ENCODE results near the gene DPYD.

The DPYD gene

GRCh38 chr1:97377432-97378034 is 543.3 kb downstream of the DPYD start:
- H3K4me1 ChIP-seq (ENCODE audit: insufficient read depth, low read length, severe bottlenecking), result no peaks in the 10 kb centered on the region
- no peaks in the 10 kb centered on the region for H3K79me2 ChIP-seq (ENCODE audit: insufficient read depth, low read length)
- H2AFZ ChIP-seq (ENCODE audit: low read length), result no peak overlapping the region
- no peaks in the 10 kb centered on the region for H3K9me3 ChIP-seq (ENCODE audit: low read length)
- H3K4me2 ChIP-seq (ENCODE audit: low read length), result no peak overlapping the region
- no peak overlapping the region for H3K4me3 ChIP-seq (ENCODE audit: low read depth, low read length, poor library complexity, severe bottlenecking)
- H3K27ac ChIP-seq (ENCODE audit: low read depth, low read length, poor library complexity, severe bottlenecking), result no peak overlapping the region
- no peak overlapping the region for H3K9ac ChIP-seq (ENCODE audit: low read length)
- no peak for TF ChIP-seq EZH2 (IDR thresholded peaks at IDR 0.05; ENCODE audit: borderline replicate concordance, low read length)
- TF ChIP-seq, protein P1, sequence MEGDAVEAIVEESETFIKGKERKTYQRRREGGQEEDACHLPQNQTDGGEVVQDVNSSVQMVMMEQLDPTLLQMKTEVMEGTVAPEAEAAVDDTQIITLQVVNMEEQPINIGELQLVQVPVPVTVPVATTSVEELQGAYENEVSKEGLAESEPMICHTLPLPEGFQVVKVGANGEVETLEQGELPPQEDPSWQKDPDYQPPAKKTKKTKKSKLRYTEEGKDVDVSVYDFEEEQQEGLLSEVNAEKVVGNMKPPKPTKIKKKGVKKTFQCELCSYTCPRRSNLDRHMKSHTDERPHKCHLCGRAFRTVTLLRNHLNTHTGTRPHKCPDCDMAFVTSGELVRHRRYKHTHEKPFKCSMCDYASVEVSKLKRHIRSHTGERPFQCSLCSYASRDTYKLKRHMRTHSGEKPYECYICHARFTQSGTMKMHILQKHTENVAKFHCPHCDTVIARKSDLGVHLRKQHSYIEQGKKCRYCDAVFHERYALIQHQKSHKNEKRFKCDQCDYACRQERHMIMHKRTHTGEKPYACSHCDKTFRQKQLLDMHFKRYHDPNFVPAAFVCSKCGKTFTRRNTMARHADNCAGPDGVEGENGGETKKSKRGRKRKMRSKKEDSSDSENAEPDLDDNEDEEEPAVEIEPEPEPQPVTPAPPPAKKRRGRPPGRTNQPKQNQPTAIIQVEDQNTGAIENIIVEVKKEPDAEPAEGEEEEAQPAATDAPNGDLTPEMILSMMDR (IDR thresholded peaks at IDR 0.05; ENCODE audit: low read length), result no peak
- H3F3A ChIP-seq (ENCODE audit: insufficient read depth, low read length), result no peaks in the 10 kb centered on the region
- no peaks in the 10 kb centered on the region for H3K27me3 ChIP-seq (ENCODE audit: insufficient read depth, low read length)
- no peaks in the 10 kb centered on the region for H4K20me1 ChIP-seq (ENCODE audit: insufficient read depth, low read length)
- no peaks in the 10 kb centered on the region for H3K9me2 ChIP-seq (ENCODE audit: low read depth, low read length)
- H3K36me3 ChIP-seq (ENCODE audit: insufficient read depth, low read length), result no peaks in the 10 kb centered on the region

DNA sequence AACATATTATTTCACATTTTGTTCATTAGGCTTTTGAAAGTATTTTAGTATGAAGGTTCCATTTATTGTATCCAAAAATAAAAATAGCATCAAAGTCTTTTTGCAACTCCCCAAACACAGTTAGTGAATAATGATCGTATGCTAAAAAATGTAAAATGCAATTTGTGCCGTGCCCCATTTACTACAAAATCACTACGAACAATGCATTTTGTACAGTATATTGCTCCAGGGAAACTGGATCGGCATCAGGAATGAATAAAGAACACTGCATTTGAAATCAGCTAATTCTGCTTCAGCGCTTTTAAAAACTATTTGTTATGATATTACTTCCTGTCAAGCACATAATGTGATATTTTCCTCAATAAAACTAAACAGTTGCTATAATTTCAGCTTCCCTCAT is 547.8 kb downstream of the DPYD start:
- no peak for TF ChIP-seq EZH2 (IDR thresholded peaks at IDR 0.05; ENCODE audit: borderline replicate concordance, low read length)
- TF ChIP-seq, protein P1 (IDR thresholded peaks at IDR 0.05; ENCODE audit: low read length), result no peak
- Histone ChIP-seq H3K4me1 (ENCODE audit: insufficient read depth, low read length, severe bottlenecking) (no peaks in the 10 kb centered on the region), H3K9me2 (ENCODE audit: low read depth, low read length) (no peaks in the 10 kb centered on the region), H3K27me3 (ENCODE audit: insufficient read depth, low read length) (no peaks in the 10 kb centered on the region), H3K4me2 (ENCODE audit: low read length) (no peak overlapping the region), H3K9me3 (ENCODE audit: low read length) (no peaks in the 10 kb centered on the region), H3K79me2 (ENCODE audit: insufficient read depth, low read length) (no peaks in the 10 kb centered on the region), H3K27ac (ENCODE audit: low read depth, low read length, poor library complexity, severe bottlenecking) (no peak overlapping the region), H3K9ac (ENCODE audit: low read length) (no peak overlapping the region), H3F3A (ENCODE audit: insufficient read depth, low read length) (no peaks in the 10 kb centered on the region), H3K4me3 (ENCODE audit: low read depth, low read length, poor library complexity, severe bottlenecking) (no peak overlapping the region), H2AFZ (ENCODE audit: low read length) (no peak overlapping the region), H3K36me3 (ENCODE audit: insufficient read depth, low read length) (no peaks in the 10 kb centered on the region), H4K20me1 (ENCODE audit: insufficient read depth, low read length) (no peaks in the 10 kb centered on the region)

DNA sequence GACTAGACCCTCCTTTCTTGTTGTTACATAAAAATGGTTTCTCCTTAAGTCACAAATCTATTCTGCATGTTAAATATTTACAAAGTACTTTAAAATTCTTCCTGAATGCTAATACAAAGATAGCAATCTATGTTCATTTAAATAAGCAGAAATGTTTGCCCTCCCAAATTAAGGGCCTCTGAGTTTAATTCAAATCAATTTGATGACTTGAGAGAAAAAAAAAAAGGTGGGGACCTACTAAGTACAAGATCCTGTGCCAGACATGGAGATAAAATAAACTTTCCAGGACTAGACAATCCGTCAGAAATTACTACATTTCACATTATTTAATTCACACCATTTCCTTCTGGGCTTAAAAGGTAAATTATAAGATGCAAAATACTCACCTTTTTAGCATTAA is 548.3 kb downstream of the DPYD start:
- no peak overlapping the region for H2AFZ ChIP-seq (ENCODE audit: low read length)
- no peaks in the 10 kb centered on the region for H3K9me3 ChIP-seq (ENCODE audit: low read length)
- no peak overlapping the region for H3K9ac ChIP-seq (ENCODE audit: low read length)
- H3K4me1 ChIP-seq (ENCODE audit: insufficient read depth, low read length, severe bottlenecking), result no peaks in the 10 kb centered on the region
- H3K27me3 ChIP-seq (ENCODE audit: insufficient read depth, low read length), result no peaks in the 10 kb centered on the region
- no peaks in the 10 kb centered on the region for H3K36me3 ChIP-seq (ENCODE audit: insufficient read depth, low read length)
- no peak overlapping the region for H3K27ac ChIP-seq (ENCODE audit: low read depth, low read length, poor library complexity, severe bottlenecking)
- TF ChIP-seq, protein P1 (IDR thresholded peaks at IDR 0.05; ENCODE audit: low read length), result no peak
- TF ChIP-seq EZH2 (IDR thresholded peaks at IDR 0.05; ENCODE audit: borderline replicate concordance, low read length), result no peak
- H3K79me2 ChIP-seq (ENCODE audit: insufficient read depth, low read length), result no peaks in the 10 kb centered on the region
- H3K4me2 ChIP-seq (ENCODE audit: low read length), result no peak overlapping the region
- no peaks in the 10 kb centered on the region for H3F3A ChIP-seq (ENCODE audit: insufficient read depth, low read length)
- H3K4me3 ChIP-seq (ENCODE audit: low read depth, low read length, poor library complexity, severe bottlenecking), result no peak overlapping the region
- H3K9me2 ChIP-seq (ENCODE audit: low read depth, low read length), result no peaks in the 10 kb centered on the region
- H4K20me1 ChIP-seq (ENCODE audit: insufficient read depth, low read length), result no peaks in the 10 kb centered on the region

Data from OCI-LY1 (cell line).